Eye (tissue), 1 donor: ENCODE data around the gene OCLN.
"Not testable (repeated sequence)": the region's sequence is repeated elsewhere in the genome, so short reads cannot be mapped to it uniquely, and the experiment has no call there.

ENCODE experiments used
- DNase-seq: peaks from one replicate; pipeline ENCODE4 v3.0.0-alpha.2; 2015

Gene OCLN

DNA sequence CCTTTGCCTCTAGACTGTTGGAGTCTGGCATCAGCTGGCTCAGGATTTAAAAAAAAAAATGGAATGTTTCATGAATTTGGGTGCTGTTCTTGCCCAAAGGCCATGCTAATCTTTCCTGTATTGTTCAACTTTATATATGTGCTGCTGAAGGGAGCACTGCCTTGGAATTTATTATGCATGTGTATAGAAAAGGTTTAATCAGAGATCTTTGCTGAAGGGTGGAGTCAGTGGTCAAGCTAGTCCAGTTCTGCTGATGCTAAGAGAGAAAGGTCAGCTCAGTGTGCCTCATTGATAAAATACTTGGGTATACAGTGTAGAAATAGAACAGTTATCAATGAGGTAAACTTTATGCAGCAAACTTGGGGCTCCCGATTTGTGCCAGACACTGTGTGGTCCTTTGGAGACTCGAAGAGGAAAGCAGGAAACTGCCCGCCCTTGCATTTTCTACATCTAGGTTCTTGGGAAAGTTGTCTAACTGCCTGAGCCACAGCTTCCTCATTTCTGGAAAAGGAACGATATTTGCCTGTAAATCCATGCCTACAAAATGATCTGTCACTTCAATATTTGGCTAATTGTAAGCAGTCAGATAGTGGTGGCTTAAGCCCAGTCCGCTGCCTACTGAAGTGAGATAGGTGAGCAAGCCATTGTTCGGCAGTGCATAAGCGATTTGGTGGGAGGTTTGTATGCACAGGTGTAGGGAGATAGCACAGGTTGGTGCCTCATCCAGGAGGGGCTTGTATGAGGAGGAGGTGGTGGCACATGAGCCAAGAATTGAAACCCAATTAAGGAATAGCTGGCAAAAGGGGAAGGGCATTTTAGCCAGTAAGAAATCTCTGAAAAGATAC, 38.2 kb downstream of the OCLN start:
- no peak for DNase-seq

DNA sequence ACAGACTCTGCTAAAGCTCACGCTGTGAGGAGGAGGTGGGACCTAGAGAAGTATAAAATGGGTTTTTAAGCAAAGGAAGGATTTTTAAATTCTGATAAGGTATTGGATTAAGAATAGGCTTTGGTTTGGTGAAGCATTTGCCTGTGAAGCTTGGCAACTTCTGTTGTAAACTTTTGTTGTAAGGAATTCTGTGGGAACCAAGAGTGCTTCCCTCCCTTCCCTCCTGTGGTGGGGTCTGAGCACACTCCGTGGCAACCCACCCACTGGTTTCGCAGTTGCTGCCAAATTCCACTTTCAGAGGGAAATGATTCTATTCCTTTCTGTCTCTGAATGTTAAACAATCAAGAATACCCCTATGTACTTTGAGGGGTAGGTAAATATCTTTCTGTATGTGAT, 38.8 kb downstream of the OCLN start:
- no peak for DNase-seq

DNA sequence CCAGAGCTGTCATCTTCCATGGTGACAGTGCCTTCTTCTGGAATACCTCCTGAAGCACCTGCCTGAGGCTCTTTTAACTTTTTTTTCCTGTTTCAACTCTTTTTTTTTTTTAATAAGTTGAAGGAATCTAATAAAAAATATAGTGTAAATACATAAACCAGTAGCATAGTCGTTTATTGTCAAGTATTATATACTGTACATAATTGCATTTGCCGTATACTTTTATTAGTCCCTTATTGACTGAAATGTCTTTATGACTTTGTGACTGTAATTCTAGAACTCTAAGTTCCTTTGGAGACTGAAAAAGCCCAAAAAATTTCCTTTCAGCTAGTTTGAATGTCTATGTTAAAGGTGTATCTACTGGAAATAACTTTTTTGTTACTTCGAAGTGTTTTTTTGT, 45.3 kb downstream of the OCLN start:
- DNase-seq: not testable (repeated sequence)

DNA sequence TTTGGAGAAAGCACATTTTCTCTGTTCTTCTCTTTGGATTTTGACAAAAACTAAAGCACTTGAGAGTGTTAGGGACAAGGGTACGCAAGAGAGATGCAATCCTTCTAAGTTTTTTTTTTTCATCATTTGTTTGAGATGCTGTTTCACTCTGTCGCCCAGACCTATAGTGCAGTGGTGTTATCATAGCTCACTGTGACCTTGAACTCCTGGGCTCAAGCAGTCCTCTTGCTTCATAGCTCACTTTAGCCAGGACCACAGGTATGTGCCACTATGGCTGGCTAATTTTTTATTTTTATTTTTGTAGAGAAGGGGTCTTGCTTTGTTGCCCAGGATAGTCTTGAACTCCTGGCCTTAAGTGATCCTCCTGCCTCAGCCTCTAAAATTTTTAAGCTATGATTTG, 46.1 kb downstream of the OCLN start:
- not testable (repeated sequence) for DNase-seq

DNA sequence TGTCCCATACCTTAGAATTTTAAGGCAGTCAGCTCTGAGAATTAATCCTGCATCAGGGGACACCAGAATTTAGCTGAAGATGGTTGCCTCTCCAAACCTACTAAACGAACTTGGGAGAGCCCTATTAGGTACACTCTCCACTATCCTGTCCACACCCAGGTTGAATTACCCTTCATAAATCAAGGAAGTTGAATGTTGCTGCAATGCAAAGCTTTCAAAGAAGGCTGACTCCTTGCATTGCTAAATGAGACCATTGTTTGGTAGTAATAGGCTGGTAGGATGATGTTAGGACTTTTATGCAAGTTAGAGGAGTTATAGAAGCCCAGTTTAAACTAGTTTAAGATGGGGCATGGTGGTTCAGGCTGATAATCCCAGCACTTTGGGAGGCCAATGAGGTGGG, 48.8 kb downstream of the OCLN start:
- not testable (repeated sequence) for DNase-seq

DNA sequence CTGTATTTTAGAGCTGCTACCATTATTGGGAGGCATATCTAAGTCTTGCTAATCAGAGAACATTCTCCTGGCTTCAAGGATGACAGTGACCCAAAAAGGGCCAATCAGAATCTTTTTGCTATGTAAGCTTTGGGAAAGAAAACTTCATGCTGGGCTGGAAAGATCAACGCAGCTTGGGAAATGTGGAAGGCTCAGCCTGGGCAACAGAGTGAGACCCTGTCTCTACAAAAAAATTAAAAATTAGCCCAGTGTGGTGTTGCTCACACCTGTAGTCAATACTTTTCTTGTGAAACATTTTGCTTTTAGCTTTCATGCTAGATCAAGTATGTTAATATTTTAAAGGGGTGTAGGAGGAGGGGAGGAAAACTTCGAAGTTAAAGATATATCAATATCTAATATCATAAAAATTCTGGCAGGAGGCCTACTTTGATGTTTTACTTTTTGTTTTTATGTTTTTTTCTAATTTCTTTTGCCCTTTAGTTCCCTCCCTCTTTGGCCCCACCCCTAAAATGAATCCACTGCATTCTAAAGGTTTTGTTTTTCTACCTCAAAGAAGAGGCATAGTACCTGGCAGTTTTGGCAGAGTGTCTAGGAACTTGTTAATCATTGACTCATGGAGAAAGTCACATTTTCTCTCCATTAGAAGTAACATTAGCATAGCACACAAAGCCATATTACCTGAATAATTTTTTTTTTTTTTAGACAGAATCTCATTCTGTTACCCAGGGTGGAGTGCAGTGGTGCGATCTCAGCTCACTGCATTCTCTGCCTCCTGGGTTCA, 50.4 kb downstream of the OCLN start:
- not testable (repeated sequence) for DNase-seq

DNA sequence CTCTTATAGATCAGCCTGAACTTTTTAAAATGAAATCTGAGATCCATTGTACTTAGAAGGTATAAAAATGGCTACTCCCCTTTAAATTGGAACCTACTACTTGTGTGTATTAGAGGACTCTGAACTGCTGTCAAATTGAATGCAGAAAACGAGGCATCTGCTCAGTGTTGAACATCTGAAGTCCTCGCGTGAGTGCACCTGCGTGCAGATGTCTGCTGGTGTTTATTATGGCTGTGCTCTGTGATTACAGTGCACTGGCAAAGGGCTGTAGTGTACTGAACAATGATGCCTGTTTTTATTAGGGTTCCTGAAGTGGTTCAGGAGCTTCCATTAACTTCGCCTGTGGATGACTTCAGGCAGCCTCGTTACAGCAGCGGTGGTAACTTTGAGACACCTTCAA, 52.0 kb downstream of the OCLN start:
- DNase-seq: not testable (repeated sequence)

DNA sequence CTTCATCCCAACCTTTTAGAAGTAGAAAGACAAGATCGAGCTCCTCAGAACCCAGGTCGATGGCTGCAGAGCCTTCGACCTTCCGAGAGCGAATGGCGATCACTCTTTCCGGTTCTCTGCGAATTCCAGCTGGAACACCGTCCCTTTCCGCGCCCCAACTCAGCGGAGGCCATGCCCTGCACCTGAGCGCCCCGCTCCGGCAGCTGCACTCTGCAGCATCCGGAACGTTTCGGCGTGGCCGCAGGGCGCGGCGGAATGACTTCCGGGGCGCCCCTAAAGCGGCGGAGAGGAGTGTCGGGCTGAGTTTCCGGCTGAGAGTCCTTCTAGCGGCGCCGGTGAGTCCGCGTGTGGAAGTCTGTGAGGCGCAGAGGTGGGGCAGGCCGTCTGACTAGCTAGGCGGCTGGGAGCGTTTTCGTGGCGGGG, 67.3 kb downstream of the OCLN start, which contains the start of gene GTF2H2C:
Gene GTF2H2C, plus strand, starts transcription at position 284 of the 423 bp plus-strand sequence. CDS start 4,942 bp downstream, outside the sequence.
- DNase-seq: peak; percentile 75

DNA sequence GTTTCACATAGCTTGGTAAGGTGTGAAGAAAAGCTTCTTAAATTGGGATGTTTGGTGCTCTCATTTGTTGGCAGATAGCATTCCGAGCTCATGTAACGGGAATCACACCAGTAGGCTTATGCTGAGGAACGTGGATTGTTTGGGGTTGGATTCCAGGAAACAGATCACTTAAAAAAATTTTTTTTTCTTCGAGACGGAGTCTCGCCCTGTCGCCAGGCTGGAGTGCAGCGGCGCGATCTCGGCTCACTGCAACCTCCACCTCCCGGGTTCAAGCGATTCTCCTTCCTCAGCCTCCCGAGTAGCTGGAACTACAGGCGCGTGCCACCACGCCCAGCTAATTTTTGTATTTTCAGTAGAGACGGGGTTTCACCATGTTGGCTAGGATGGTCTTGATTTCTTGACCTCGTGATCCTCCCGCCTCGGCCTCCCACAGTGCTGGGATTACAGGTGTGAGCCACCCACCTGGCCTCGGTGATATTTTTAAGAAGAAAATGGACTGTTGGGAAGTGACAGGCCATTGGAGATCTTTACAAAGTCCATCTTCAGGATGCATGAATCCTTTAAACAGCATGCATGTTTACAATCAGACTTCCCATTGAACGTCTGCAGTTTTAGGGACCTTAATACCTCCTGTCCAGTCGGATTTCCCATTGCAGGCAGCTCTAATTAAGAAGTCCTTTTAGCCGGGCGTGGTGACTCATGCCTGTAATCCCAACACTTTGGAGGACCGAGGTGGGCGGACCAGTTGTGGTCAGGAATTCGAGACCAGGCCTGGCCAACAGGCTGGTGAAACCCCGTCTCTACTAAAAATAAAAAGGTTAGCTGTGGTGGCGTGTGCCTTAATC, 68.2 kb downstream of the OCLN start:
- DNase-seq: peak; percentile 0

DNA sequence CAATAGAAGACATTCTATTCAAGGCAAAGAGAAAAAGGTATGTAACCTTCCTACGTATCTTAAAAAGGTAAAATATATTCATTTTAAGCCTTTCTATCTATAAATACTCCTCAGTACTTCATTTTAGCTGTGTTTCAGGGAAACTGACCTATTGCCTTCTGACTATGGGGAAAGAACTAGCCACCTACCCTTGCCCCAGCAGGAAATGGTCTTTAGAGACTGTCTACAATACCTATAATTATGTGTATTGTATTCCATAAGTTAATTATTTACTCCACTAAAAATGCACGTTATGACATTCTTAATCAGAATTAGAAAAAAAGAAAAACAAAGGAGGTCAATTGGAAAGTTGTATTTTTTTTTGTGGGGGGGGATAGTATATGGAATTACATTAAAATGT, 73.6 kb downstream of the OCLN start:
- not testable (repeated sequence) for DNase-seq

DNA sequence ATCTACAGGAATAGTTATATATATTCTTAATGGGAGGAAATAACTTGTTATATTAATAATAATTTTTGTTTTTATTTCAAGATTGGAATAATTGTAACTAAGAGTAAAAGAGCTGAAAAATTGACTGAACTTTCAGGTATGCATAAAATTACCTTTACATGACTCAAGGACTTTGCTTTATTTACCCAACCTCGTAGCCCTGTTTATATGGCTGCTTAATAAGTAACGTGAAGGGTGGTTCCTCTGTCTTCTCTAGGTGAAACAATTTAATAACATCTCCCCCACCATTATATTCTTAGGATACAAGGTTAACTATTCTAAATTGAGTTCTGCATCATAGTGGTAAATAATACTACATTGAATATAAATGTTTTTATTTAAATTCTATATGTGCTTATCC, 75.5 kb downstream of the OCLN start:
- DNase-seq: not testable (repeated sequence)

DNA sequence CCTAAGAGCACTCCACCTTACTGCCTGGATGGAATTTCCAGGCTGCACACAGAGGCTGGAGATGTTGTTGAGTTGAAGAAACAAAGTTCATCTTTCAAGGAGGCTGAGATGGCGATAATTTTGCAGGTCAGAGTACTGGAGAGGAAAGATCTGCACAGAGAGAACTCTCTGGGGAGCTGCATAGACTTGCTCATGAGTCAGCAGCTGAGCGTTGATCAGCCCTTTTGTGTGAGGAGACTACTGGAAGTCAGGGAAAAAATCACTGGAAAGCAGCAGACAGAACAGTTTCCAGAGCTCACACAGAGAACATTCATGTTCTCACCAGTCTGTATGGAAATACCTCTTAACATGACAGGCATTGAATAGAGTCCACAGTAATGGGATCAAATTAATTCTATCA, 90.8 kb downstream of the OCLN start:
- DNase-seq: not testable (repeated sequence)

DNA sequence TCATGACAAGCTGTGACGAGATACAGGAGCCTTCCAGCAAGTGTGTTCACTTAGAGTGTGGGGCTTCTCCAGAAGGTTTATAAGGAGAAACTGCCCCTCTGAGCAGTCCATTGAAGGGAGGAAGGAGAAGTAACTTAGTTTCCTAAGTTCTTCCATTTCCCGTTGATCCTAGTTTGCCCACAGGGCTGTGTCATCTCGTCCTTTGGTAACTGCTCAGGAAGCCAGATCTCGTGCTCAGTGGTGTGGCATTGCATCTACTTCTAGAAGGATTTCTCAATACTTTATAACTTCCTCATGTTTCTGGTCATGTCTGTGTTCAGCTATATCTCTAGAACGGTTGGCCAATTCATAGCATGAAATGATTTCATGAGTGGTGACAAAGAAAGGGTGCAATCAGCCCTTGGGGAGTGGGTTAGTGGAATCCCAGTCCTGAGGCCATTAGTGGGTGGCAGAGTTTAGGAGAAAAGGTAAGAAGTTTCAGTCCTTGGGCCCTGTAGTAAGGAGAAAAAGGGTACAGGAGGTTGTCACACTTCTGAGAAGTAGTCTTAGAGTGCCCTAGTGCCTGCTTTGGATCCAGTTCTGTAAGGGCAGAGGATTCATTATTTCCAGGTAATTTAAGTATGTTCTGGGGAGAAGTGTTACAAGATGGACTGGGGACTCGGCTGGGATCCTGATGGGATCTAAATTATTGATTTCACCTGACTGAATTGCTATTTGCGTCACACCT, 103.7 kb downstream of the OCLN start:
- DNase-seq: not testable (repeated sequence)

DNA sequence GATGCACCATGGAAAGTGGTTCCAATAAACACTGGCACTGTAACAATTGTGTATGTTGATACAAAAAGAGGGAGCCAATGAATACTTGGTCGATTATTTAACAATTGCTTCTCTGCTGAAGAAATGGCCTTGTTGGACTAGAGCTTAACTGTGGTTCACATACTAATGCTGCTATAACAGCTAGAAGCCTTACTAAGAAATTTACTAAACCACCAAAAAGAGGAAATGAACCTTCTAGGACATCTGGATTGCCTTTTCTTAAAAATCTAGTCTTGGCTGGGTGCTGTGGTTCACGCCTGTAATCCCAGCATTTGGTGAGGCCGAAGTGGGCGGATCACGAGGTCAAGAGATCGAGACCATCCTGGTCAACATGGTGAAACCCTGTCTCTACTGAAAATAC, 109.4 kb downstream of the OCLN start:
- DNase-seq: not testable (repeated sequence)

DNA sequence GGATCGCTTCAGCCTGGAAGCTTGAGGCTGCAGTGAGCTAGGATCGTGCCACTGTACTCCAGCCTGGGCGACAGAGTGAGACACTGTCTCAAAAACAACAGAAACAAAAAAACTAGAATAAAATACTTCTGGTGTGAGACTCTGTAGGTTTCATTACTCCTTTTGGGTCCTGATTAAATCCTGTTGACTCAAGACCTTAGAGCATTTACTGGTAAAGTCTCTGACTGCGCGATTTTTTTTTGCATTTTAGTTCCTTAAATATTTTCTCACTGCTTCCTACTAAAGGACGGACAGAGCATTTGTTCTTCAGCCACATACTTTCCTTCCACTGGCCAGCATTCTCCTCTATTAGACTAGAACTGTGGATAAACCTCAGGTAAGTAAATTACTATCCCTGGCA, 114.2 kb downstream of the OCLN start:
- DNase-seq: not testable (repeated sequence)
